IMR-90 (cell line): Measurements from ENCODE around the gene SIPA1. TPM values are rescaled to one million over a fixed set of nuclear protein-coding genes. Genes with fewer than 3 reads are reported as not detected.

Experiments used
- ATAC-seq: fragments of 200-7000 bp; cut with Tn5 transposase; 2 replicates; pipeline ENCODE4 v1.9.1; 2020; ENCODE audit warnings: low read depth, mild to moderate bottlenecking, moderate library complexity
- BruUV-seq: library from RNA; stranded (reverse); fragments of 400-500 nt; replicated peaks from 2 replicates; lab custom pipeline; 2021; lab: Mats Ljungman, UMichigan
- CTCF ChIA-PET: fragments of 300-600 bp; formaldehyde crosslinking; extraction: SDS; loops from one replicate; lab custom pipeline; 2021; ENCODE audit warnings: antibody characterized with exemption; lab: Yijun Ruan, JAX
- POLR2A ChIA-PET: fragments of 300-600 bp; sonication (Branson Sonifier 250); formaldehyde crosslinking; loops from one replicate; lab custom pipeline; 2022; ENCODE audit warnings: antibody characterized with exemption; ENCODE audit not compliant: unreplicated experiment; lab: Charles Lee
- DNase-seq: peaks from one replicate; pipeline ENCODE4 v3.0.0; 2013
- H2AFZ ChIP-seq: replicated peaks from 2 replicates; pipeline ENCODE3; 2013; ENCODE audit warnings: low read length, mild to moderate bottlenecking; ENCODE audit not compliant: poor library complexity
- H2AK5ac ChIP-seq: 2 replicates; pipeline ENCODE4 v1.6.1; 2013; ENCODE audit warnings: low read depth, low read length, inconsistent platforms
- H2AK9ac ChIP-seq: replicated peaks from 2 replicates; pipeline ENCODE3; 2013; ENCODE audit warnings: mild to moderate bottlenecking, low read depth, low read length, moderate library complexity; ENCODE audit not compliant: poor library complexity
- H2BK120ac ChIP-seq: 2 replicates; pipeline ENCODE4 v1.6.1; 2013; ENCODE audit warnings: low read depth, low read length, inconsistent platforms
- H2BK15ac ChIP-seq: 3 replicates; pipeline ENCODE4 v1.6.1; 2013; ENCODE audit warnings: low read depth, low read length, inconsistent platforms
- H2BK20ac ChIP-seq: 2 replicates; pipeline ENCODE4 v1.6.1; 2013; ENCODE audit warnings: low read depth, mild to moderate bottlenecking, inconsistent platforms, low read length, moderate library complexity
- H2BK5ac ChIP-seq: 2 replicates; pipeline ENCODE4 v1.6.1; 2013; ENCODE audit warnings: mild to moderate bottlenecking, low read depth, low read length, inconsistent platforms; ENCODE audit not compliant: poor library complexity, severe bottlenecking
- H3K14ac ChIP-seq: replicated peaks from 2 replicates; pipeline ENCODE4 v1.6.1; 2013; ENCODE audit warnings: low read depth, low read length, inconsistent platforms
- H3K18ac ChIP-seq: 2 replicates; pipeline ENCODE4 v1.6.1; 2013; ENCODE audit warnings: low read depth, low read length, control low read depth
- H3K23ac ChIP-seq: 2 replicates; pipeline ENCODE4 v1.6.1; 2013; ENCODE audit warnings: low read depth, low read length, inconsistent platforms
- H3K27ac ChIP-seq: 2 replicates; pipeline ENCODE4 v1.5.1; 2013; ENCODE audit warnings: mild to moderate bottlenecking, control low read depth, low read length; ENCODE audit not compliant: insufficient read depth
- H3K27me3 ChIP-seq: 2 replicates; pipeline ENCODE4 v1.6.1; 2013; ENCODE audit warnings: low read length; ENCODE audit not compliant: control insufficient read depth, insufficient read depth
- H3K36me3 ChIP-seq: 2 replicates; pipeline ENCODE4 v1.6.1; 2013; ENCODE audit warnings: low read length, mixed read lengths; ENCODE audit not compliant: control insufficient read depth, insufficient read depth
- H3K4ac ChIP-seq: 2 replicates; pipeline ENCODE4 v1.6.1; 2013; ENCODE audit warnings: low read depth, low read length, inconsistent platforms
- H3K4me1 ChIP-seq: 2 replicates; pipeline ENCODE4 v1.6.1; 2013; ENCODE audit warnings: low read length, mixed read lengths; ENCODE audit not compliant: control insufficient read depth, insufficient read depth
- H3K4me2 ChIP-seq: 2 replicates; pipeline ENCODE4 v1.6.1; 2013; ENCODE audit warnings: low read depth, mild to moderate bottlenecking, control low read depth, low read length, moderate library complexity
- H3K4me3 ChIP-seq: 2 replicates; pipeline ENCODE4 v1.5.1; 2013; ENCODE audit warnings: low read depth, mild to moderate bottlenecking, control low read depth, low read length, moderate library complexity; ENCODE audit not compliant: insufficient read depth
- H3K56ac ChIP-seq: 2 replicates; pipeline ENCODE4 v1.6.1; 2013; ENCODE audit warnings: low read length, inconsistent platforms; ENCODE audit not compliant: insufficient read depth; ENCODE audit errors: extremely low read depth
- H3K79me1 ChIP-seq, 2 experiments: 2 replicates each; pipeline ENCODE4 v1.6.1; 2013; ENCODE audit warnings: low read length in 2 of 2, inconsistent platforms in 1 of 2, low read depth in 1 of 2
- H3K9ac ChIP-seq: 2 replicates; pipeline ENCODE4 v1.6.1; 2013; ENCODE audit warnings: low read depth, low read length, control low read depth
- H3K9me1 ChIP-seq: 2 replicates; pipeline ENCODE4 v1.6.1; 2013; ENCODE audit warnings: low read length, inconsistent platforms; ENCODE audit not compliant: insufficient read depth
- H3K9me3 ChIP-seq: 2 replicates; pipeline ENCODE4 v1.6.1; 2013; ENCODE audit warnings: low read length; ENCODE audit not compliant: control insufficient read depth, insufficient read depth
- H4K20me1 ChIP-seq: 2 replicates; pipeline ENCODE4 v1.6.1; 2013; ENCODE audit warnings: low read length, inconsistent platforms; ENCODE audit not compliant: insufficient read depth
- H4K5ac ChIP-seq: 2 replicates; pipeline ENCODE4 v1.6.1; 2013; ENCODE audit warnings: mild to moderate bottlenecking, low read depth, low read length, control low read depth
- H4K8ac ChIP-seq, 2 experiments: 2 replicates each; pipeline ENCODE4 v1.6.1; 2013; ENCODE audit warnings: low read depth in 2 of 2, low read length in 2 of 2, control low read depth in 1 of 2, inconsistent platforms in 1 of 2
- H4K91ac ChIP-seq: 2 replicates; pipeline ENCODE4 v1.6.1; 2013; ENCODE audit warnings: low read depth, low read length, inconsistent platforms; ENCODE audit not compliant: insufficient read depth
- BHLHE40 ChIP-seq: fragments of 150-350 bp; IDR thresholded peaks from 2 replicates; pipeline ENCODE4 v1.6.1; 2016; ENCODE audit warnings: mild to moderate bottlenecking, low read depth, low read length
- CEBPB ChIP-seq: IDR thresholded peaks from 2 replicates; pipeline ENCODE4 v1.6.1; 2012; ENCODE audit warnings: low read depth, low read length, improper control_type of control experiment
- CHD1 ChIP-seq: IDR thresholded peaks from 2 replicates; pipeline ENCODE4 v1.6.1; 2012; ENCODE audit warnings: low read depth, low read length, improper control_type of control experiment
- ELK1 ChIP-seq: fragments of 150-350 bp; IDR thresholded peaks from 2 replicates; pipeline ENCODE4 v1.6.1; 2016; ENCODE audit warnings: low read depth, mild to moderate bottlenecking, low read length, moderate library complexity, borderline replicate concordance
- FOS ChIP-seq: fragments of 150-350 bp; IDR thresholded peaks from 2 replicates; pipeline ENCODE4 v1.6.1; 2016; ENCODE audit warnings: low read depth, low read length
- MAFK ChIP-seq: IDR thresholded peaks from 2 replicates; pipeline ENCODE4 v1.6.1; 2012; ENCODE audit warnings: low read depth, low read length, improper control_type of control experiment
- MAZ ChIP-seq: IDR thresholded peaks from 2 replicates; pipeline ENCODE4 v1.6.1; 2012; ENCODE audit warnings: low read depth, mild to moderate bottlenecking, low read length, improper control_type of control experiment, moderate library complexity, borderline replicate concordance
- MXI1 ChIP-seq: IDR thresholded peaks from 2 replicates; pipeline ENCODE4 v1.6.1; 2012; ENCODE audit warnings: low read depth, mild to moderate bottlenecking, low read length, moderate library complexity, borderline replicate concordance
- NFE2L2 ChIP-seq: fragments of 150-350 bp; IDR thresholded peaks from 2 replicates; pipeline ENCODE4 v1.6.1; 2016; ENCODE audit warnings: low read depth, mild to moderate bottlenecking, low read length
- POLR2A ChIP-seq: IDR thresholded peaks from 2 replicates; pipeline ENCODE4 v1.6.1; 2012; ENCODE audit warnings: mild to moderate bottlenecking, low read depth, low read length
- RAD21 ChIP-seq: IDR thresholded peaks from 2 replicates; pipeline ENCODE4 v1.6.1; 2012; ENCODE audit warnings: low read length, improper control_type of control experiment
- RCOR1 ChIP-seq: IDR thresholded peaks from 2 replicates; pipeline ENCODE4 v1.6.1; 2012; ENCODE audit warnings: mild to moderate bottlenecking, low read length, improper control_type of control experiment; ENCODE audit not compliant: insufficient replicate concordance
- RFX5 ChIP-seq: IDR thresholded peaks from 2 replicates; pipeline ENCODE4 v1.8.0; 2012; ENCODE audit warnings: low read depth, mild to moderate bottlenecking, low read length, moderate library complexity
- SMC3 ChIP-seq: fragments of 150-350 bp; IDR thresholded peaks from 2 replicates; pipeline ENCODE4 v1.6.1; 2016; ENCODE audit warnings: low read depth, mild to moderate bottlenecking, antibody characterized with exemption, low read length, moderate library complexity
- USF2 ChIP-seq: fragments of 150-350 bp; IDR thresholded peaks from 2 replicates; pipeline ENCODE4 v1.6.1; 2017; ENCODE audit warnings: mild to moderate bottlenecking, antibody characterized with exemption, low read length, low read depth
- WGBS, 2 experiments: methylation state at CpG; one replicate each; pipeline versions ENCODE4 v1.1.5 to v1.1.7; 2013; ENCODE audit warnings: missing lambda C conversion rate in 2 of 2; ENCODE audit not compliant: insufficient read length in 1 of 2; ENCODE audit errors: extremely low coverage in 2 of 2; 5-methylcytosine and 5-hydroxymethylcytosine counted together
- dilution Hi-C: fragments of 300-500 bp; cut with HindIII; formaldehyde crosslinking; loops from one replicate; pipeline ENCODE4 v1.14.3; 2018; ENCODE audit warnings: low sequenced_read_pairs; ENCODE audit not compliant: unreplicated experiment
- in situ Hi-C: fragments of 300-500 bp; cut with MboI; formaldehyde crosslinking; loops from 3 replicates; pipeline ENCODE4 v1.14.3; 2019; ENCODE audit warnings: low sequenced_read_pairs, inconsistent platforms, mixed read lengths
- intact Hi-C: fragments of 100-400 bp; cut with micrococcal nuclease; formaldehyde crosslinking; loops from 2 replicates; pipeline ENCODE4 v1.10.0; 2022
- polyA plus RNA-seq, 3 experiments: library from polyadenylated mRNA; depleted of rRNA; stranded (reverse); fragments of >200 nt; gene quantifications; 2 replicates each; pipeline ENCODE4 v1.2.3, GENCODE V29; 2012; ENCODE audit warnings: low replicate concordance in 1 of 3
- total RNA-seq: library from RNA; depleted of rRNA; stranded (reverse); fragments of >200 nt; gene quantifications from 2 replicates; pipeline ENCODE4 v1.2.3, GENCODE V29; 2012
- TF ChIP-seq, protein P1 (sequence below): conservative IDR thresholded peaks from 2 replicates; pipeline ENCODE4 v1.5.1; 2012; ENCODE audit warnings: mild to moderate bottlenecking, low read depth, low read length, improper control_type of control experiment

SIPA1 gene
- total and polyA plus RNA-seq, 2 of the 4 experiments (the other 2 are of a cell fraction): 10.6 to 39.7 TPM

DNA sequence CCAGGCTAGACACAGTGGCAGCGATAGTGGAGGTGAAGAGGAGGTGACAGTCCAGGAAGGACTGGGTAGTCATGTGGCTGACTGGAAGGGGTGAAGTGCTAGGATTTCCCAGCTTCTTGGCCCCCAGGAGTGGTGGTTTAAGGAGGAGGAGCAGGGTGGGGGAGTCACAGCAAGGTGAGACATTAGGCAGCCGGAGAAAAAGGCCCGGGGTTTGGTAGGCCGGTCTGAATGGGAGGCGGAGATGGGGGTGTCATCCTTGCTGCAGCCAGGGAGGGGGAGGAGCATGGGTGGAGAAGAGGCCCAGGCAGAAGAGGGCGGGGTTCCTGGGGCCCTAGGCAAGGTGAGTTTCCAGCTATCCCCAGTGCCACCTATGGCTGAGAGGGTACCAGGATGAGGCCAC lies 6.1 kb downstream of the SIPA1 start:
- no TSS peak for BruUV-seq
- H2AK9ac ChIP-seq: no peak overlapping the region
- no peak overlapping the region for H2BK20ac ChIP-seq
- H3K23ac ChIP-seq: no peak overlapping the region
- H2AFZ ChIP-seq: no peak overlapping the region
- no peaks in the 10 kb centered on the region for H3K9me3 ChIP-seq
- H2BK5ac ChIP-seq: no peak overlapping the region
- peaks cover 13% of the 10 kb centered on the region; the same call in 1 of the 2 replicates for H4K20me1 ChIP-seq
- TF ChIP-seq RAD21 (no peak), MXI1 (no peak), NFE2L2 (no peak), FOS (no peak), USF2 (no peak), BHLHE40 (no peak), CHD1 (no peak), CEBPB (no peak), ELK1 (no peak), SMC3 (no peak), MAZ (no peak), RFX5 (no peak), RCOR1 (no peak), MAFK (no peak), POLR2A (no peak)
- TF ChIP-seq, protein P1, sequence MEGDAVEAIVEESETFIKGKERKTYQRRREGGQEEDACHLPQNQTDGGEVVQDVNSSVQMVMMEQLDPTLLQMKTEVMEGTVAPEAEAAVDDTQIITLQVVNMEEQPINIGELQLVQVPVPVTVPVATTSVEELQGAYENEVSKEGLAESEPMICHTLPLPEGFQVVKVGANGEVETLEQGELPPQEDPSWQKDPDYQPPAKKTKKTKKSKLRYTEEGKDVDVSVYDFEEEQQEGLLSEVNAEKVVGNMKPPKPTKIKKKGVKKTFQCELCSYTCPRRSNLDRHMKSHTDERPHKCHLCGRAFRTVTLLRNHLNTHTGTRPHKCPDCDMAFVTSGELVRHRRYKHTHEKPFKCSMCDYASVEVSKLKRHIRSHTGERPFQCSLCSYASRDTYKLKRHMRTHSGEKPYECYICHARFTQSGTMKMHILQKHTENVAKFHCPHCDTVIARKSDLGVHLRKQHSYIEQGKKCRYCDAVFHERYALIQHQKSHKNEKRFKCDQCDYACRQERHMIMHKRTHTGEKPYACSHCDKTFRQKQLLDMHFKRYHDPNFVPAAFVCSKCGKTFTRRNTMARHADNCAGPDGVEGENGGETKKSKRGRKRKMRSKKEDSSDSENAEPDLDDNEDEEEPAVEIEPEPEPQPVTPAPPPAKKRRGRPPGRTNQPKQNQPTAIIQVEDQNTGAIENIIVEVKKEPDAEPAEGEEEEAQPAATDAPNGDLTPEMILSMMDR: no peak
- no peak overlapping the region for H4K8ac ChIP-seq
- H3K56ac ChIP-seq: no peak overlapping the region
- no peak overlapping the region for H3K18ac ChIP-seq
- peaks cover 19% of the 10 kb centered on the region for H3K9me1 ChIP-seq
- H3K27me3 ChIP-seq: no peaks in the 10 kb centered on the region
- no peak for ATAC-seq
- H3K27ac ChIP-seq: no peak overlapping the region
- no peak overlapping the region for H4K5ac ChIP-seq
- no peak overlapping the region; the same call in 1 of the 2 replicates for H2AK5ac ChIP-seq
- CTCF ChIA-PET: no interaction called here
- peaks cover 8% of the 10 kb centered on the region for H3K4me1 ChIP-seq
- 100% methylated on average over 1 of the region's 6 CpGs; no CpG with 5 or more reads in 1 of the 2 experiments for WGBS, 2 experiments
- H2BK15ac ChIP-seq: no peak overlapping the region
- peaks cover 10% of the 10 kb centered on the region for H3K36me3 ChIP-seq
- H3K9ac ChIP-seq: no peak overlapping the region
- no peak overlapping the region for H3K4ac ChIP-seq
- POLR2A ChIA-PET: no interaction called here
- DNase-seq: no peak
- no peak overlapping the region for H3K14ac ChIP-seq
- no peak overlapping the region for H3K4me3 ChIP-seq
- H4K91ac ChIP-seq: no peak overlapping the region
- peaks cover 8 to 52% of the 10 kb centered on the region in 2 experiments for H3K79me1 ChIP-seq
- H2BK120ac ChIP-seq: no peak overlapping the region
- intact Hi-C loops: no loop called here
- H3K4me2 ChIP-seq: no peak overlapping the region
- in situ Hi-C loops: no loop called here
- dilution Hi-C loops: no loop called here
